GM12874 (cell line): ENCODE results near the gene RND3.

Experiments used
- TF ChIP-seq, protein P1 (sequence below): IDR thresholded peaks from 2 replicates; pipeline ENCODE4 v1.5.1; 2011; ENCODE audit warnings: low read depth, mild to moderate bottlenecking, control low read depth, low read length, moderate library complexity; ENCODE audit not compliant: insufficient read depth

Gene RND3

DNA sequence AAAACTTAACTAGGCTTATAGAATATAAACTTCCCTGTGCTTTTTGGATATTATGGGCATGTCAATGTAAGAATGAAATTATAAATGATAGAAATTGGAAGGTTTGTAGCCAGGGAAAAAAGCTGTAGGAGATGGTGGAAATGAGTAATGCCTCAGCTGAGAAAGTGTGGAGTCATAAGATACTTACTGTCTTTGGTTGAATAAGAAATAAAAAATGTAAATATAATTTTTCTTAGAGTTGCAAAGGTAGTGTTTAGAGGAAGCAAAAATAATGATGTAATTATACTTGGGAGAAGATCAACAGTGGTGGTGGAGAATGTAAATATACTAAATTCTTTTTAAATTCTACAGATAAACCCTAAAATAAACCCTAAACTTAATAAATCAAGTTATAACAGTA lies 26.2 kb upstream of the RND3 start:
- TF ChIP-seq, protein P1, sequence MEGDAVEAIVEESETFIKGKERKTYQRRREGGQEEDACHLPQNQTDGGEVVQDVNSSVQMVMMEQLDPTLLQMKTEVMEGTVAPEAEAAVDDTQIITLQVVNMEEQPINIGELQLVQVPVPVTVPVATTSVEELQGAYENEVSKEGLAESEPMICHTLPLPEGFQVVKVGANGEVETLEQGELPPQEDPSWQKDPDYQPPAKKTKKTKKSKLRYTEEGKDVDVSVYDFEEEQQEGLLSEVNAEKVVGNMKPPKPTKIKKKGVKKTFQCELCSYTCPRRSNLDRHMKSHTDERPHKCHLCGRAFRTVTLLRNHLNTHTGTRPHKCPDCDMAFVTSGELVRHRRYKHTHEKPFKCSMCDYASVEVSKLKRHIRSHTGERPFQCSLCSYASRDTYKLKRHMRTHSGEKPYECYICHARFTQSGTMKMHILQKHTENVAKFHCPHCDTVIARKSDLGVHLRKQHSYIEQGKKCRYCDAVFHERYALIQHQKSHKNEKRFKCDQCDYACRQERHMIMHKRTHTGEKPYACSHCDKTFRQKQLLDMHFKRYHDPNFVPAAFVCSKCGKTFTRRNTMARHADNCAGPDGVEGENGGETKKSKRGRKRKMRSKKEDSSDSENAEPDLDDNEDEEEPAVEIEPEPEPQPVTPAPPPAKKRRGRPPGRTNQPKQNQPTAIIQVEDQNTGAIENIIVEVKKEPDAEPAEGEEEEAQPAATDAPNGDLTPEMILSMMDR, result no peak

DNA sequence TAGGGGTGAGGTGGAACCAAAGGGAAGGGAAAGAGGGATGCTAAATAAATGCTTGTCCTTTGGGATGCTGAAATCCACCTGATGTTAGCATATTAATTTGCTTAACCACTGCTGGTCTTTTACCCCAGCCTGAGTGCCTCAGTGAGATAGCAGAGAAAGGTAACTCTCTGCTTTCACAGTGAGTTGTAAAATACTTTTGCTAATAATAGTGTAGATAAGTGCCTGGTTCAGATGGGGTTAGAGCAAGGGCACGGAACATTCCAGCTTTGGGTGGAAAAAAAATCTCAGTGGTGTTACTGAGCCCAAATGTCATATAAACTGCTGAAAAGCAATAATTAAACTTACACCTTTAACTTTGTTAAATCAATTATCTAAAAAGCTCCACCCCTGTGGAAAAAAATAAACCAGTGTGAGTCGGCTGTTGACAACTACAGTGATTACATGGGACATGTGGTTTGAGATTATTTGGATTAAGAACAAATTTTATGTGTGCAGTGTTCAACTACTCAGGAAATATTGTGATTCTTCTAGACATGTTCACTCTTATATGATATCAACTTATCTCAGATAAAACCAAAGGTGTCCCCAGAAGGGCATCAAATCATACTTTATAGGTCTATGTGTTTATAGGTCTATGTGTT lies 21.1 kb upstream of the RND3 start:
- TF ChIP-seq, protein P1, result no peak

DNA sequence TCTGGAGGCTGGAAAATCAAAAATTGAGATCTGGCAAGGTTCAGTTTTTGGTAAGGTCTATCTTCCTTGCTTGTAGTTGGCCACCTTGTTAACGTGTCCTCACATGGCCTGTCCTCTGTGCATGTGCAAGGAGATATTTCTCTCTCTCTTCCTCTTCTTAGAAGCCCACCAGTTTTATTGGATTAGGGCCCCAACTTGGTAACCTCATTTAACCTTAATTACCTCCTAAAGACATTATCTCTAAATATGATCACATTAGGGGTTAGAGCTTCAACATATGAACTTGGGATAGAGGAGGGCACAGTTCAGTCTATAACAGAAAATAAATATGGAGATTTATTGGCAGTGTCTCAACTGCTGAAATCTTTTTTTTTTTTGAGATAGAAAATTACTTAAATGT lies 19.6 kb upstream of the RND3 start:
- TF ChIP-seq, protein P1, result no peak

DNA sequence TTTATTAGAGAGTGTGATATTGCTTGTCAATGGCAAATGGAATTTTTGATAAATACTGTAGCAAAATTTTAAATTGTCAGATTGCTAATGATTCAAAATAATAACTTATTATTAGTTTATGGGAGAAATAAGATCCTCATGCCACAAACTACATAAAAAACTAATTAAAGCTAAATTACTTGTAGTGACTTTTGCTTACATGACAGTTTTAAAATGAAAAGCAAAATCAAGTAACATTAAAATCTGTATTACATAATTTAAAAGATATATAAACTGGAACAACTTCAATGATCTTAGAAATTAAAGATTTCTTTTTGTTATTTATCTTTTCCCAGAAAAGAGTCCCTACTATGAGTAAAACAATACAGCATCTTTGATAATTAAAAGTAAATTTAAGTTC lies 17.7 kb upstream of the RND3 start:
- TF ChIP-seq, protein P1, result no peak

DNA sequence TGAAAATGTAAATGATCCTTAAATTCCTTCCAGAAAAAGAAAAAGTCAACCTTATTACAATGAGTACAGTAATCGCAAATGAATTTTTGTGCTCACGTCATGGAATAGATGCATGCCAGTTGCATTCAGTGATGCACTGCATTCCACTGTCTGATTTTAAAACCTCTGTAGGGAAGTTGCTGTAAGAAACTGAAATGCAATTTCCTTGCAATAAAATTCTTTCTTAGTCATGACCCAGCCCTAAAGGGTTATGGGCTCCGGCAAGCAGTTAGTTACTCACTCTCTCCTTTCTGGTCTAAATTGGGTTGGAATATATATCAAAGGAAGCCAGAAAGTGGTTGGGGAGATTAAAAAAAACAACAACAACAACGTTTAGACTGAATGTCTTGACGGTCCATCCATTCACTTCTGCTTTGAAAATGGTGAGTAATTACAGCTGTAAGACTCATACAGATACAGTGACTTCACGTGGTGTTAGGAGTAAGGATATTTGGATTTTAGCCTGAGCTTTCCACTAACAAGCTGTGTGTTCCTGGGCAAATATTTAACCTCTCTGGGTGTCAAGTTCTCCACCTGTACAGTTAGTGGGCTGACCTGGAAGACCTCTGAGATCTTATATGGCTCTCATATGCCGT lies 8.6 kb upstream of the RND3 start:
- TF ChIP-seq, protein P1, result no peak

DNA sequence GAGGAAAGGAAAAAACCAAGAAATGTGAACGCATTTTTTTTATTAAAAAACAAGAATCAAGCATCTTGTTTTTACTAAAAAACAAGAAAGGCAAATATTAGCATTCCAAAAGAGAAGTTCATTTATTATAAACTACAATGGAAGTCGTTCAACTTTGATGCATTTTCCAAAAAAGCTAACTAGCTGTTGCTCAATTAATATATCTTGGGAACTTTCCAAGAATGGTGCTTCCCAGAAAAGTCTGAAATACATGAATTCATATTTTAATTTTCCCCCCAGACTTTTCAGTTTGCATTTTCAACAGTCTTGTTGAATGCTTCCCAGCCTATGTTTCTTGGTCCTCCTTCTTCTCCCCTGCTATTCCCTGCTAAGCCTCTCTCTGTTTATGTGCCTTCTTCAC lies 7.5 kb upstream of the RND3 start:
- TF ChIP-seq, protein P1, result no peak

DNA sequence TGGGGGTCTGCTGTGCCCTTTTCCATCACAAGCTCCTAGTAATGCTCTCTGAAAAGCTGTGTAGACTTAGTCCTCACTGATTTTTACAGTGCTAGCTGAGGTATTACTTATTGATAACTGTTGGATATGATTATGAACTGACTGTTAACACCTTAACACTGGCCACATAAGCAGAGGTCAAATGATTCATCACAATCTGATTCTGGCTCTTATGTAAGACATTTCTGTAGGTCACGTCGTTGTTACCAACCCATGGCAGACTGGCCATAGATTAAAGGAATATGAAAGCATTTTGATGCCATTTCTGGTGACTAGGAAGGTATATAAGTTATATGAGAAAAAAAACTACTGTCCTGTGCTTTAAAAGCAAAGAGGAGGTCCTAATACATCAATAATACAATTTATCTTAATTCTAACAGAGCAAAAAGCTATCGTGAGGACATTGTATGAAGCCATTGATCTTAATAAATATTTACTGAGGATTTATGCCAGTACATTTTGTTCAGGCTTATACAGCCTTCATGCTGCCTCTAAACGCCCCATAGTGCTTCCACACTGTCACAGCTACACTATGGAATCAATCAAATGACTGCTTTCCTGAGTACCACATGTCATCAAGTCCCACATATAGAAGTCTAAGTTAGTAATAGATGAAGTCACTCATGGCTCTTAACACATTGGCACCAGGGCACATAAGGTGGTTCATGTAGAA lies 6.9 kb upstream of the RND3 start:
- TF ChIP-seq, protein P1, result no peak
